Measurements from ENCODE around the gene MAN2C1. TPM values are rescaled to one million over a fixed set of nuclear protein-coding genes. Genes with fewer than 3 reads are reported as not detected.
"Not testable (repeated sequence)": the region's sequence is repeated elsewhere in the genome, so short reads cannot be mapped to it uniquely, and the experiment has no call there.

MAN2C1 gene
- polyA plus RNA-seq (ENCODE audit: insufficient read length in 3 of 3): 100 to 1,000 TPM in 2 of 3 donors, 10 to 100 TPM in 1; 79.2 to 112 (median 111) TPM

- peak; percentile 83 to 90 (median 84) for DNase-seq (ENCODE audit: low read depth in 3 of 3, low spot score in 2 of 3)
Measured at GRCh38 chr15:75367913-75368688, at the start of gene MAN2C1. Gene MAN2C1, minus strand, starts transcription at chr15:75368607. Its CDS starts 24 bp downstream, at chr15:75368583.

- DNase-seq (ENCODE audit: low read depth in 3 of 3, low spot score in 2 of 3): no peak
Measured at GRCh38 chr15:75416584-75416983, 48.2 kb upstream of the MAN2C1 start.

GRCh38 chr15:75410196-75410595, 41.8 kb upstream of the MAN2C1 start:
- DNase-seq (ENCODE audit: low read depth in 3 of 3, low spot score in 2 of 3): no peak

- DNase-seq (ENCODE audit: low read depth in 3 of 3, low spot score in 2 of 3): no peak
Measured at GRCh38 chr15:75407083-75407482, 38.7 kb upstream of the MAN2C1 start.

- no peak for DNase-seq (ENCODE audit: low read depth in 3 of 3, low spot score in 2 of 3)
Measured at GRCh38 chr15:75403892-75404291, 35.5 kb upstream of the MAN2C1 start.

- DNase-seq (ENCODE audit: low read depth in 3 of 3, low spot score in 2 of 3): no peak
Measured at GRCh38 chr15:75397494-75397893, 29.1 kb upstream of the MAN2C1 start.

- DNase-seq (ENCODE audit: low read depth in 3 of 3, low spot score in 2 of 3): no peak
Measured at GRCh38 chr15:75389791-75390382, 21.5 kb upstream of the MAN2C1 start.

GRCh38 chr15:75383986-75384385, 15.6 kb upstream of the MAN2C1 start:
- DNase-seq (ENCODE audit: low read depth in 3 of 3, low spot score in 2 of 3): not testable (repeated sequence)

GRCh38 chr15:75380773-75381172, 12.4 kb upstream of the MAN2C1 start:
- DNase-seq (ENCODE audit: low read depth in 3 of 3, low spot score in 2 of 3): no peak

- DNase-seq (ENCODE audit: low read depth in 3 of 3, low spot score in 2 of 3): no peak
Measured at GRCh38 chr15:75371901-75372688, 3.7 kb upstream of the MAN2C1 start.

GRCh38 chr15:75371486-75371885, 3.1 kb upstream of the MAN2C1 start:
- no peak for DNase-seq (ENCODE audit: low read depth in 3 of 3, low spot score in 2 of 3)

GRCh38 chr15:75369897-75370581, 1.6 kb upstream of the MAN2C1 start:
- no peak for DNase-seq (ENCODE audit: low read depth in 3 of 3, low spot score in 2 of 3)

GRCh38 chr15:75368689-75369239, 357 bp upstream of the MAN2C1 start:
- no peak for DNase-seq (ENCODE audit: low read depth in 3 of 3, low spot score in 2 of 3)

- no peak for DNase-seq (ENCODE audit: low read depth in 3 of 3, low spot score in 2 of 3)
Measured at GRCh38 chr15:75367406-75367912, 948 bp downstream of the MAN2C1 start.

GRCh38 chr15:75367006-75367405, 1.4 kb downstream of the MAN2C1 start:
- no peak for DNase-seq (ENCODE audit: low read depth in 3 of 3, low spot score in 2 of 3)

- DNase-seq (ENCODE audit: low read depth in 3 of 3, low spot score in 2 of 3): no peak
Measured at GRCh38 chr15:75366163-75366562, 2.2 kb downstream of the MAN2C1 start.

- no peak for DNase-seq (ENCODE audit: low read depth in 3 of 3, low spot score in 2 of 3)
Measured at GRCh38 chr15:75364881-75365280, 3.5 kb downstream of the MAN2C1 start.

- no peak for DNase-seq (ENCODE audit: low read depth in 3 of 3, low spot score in 2 of 3)
Measured at GRCh38 chr15:75363786-75364185, 4.6 kb downstream of the MAN2C1 start.

GRCh38 chr15:75362642-75363249, 5.7 kb downstream of the MAN2C1 start:
- no peak for DNase-seq (ENCODE audit: low read depth in 3 of 3, low spot score in 2 of 3)

Measured in right renal cortex interstitium (tissue), 3 donors.